ENCODE results near the gene MEP1A.

Gene MEP1A

GRCh38 chr6:46845126-46845525 is 51.9 kb downstream of the MEP1A start:
- Histone ChIP-seq H4K12ac (ENCODE audit: low read depth, low read length) (no peak overlapping the region), H2AFZ (ENCODE audit: insufficient read depth, low read length, poor library complexity) (no peak overlapping the region), H3K36me3 (ENCODE audit: control insufficient read depth in 1 of 2, insufficient read depth in 2 of 2, low read length in 2 of 2) (no peaks in the 10 kb centered on the region), H3K23ac (ENCODE audit: low read length) (no peak overlapping the region), H2BK12ac (ENCODE audit: low read length) (no peak overlapping the region), H4K91ac (ENCODE audit: low read depth, low read length) (no peak overlapping the region), H3K18ac (ENCODE audit: low read length) (no peak overlapping the region), H2AK5ac (ENCODE audit: low read length) (no peak overlapping the region), H2BK5ac (ENCODE audit: low read depth, low read length, poor library complexity) (no peak overlapping the region), H3K9me3 (ENCODE audit: insufficient read depth, low read depth, low read length) (no peaks in the 10 kb centered on the region), H3K9ac (ENCODE audit: low read length) (no peak overlapping the region), H2BK120ac (ENCODE audit: insufficient read depth, low read length, poor library complexity) (no peak overlapping the region), H3K79me1 (ENCODE audit: low read length) (no peaks in the 10 kb centered on the region), H3K14ac (ENCODE audit: low read length) (no peak overlapping the region), H3K4ac (ENCODE audit: low read depth, low read length) (no peak overlapping the region), H3K79me2 (ENCODE audit: control insufficient read depth, insufficient read depth, low read length, poor library complexity) (no peaks in the 10 kb centered on the region), H4K8ac (ENCODE audit: low read depth, low read length) (no peak overlapping the region), H3K27ac (ENCODE audit: low read depth, low read length) (no peak overlapping the region), H3K4me1 (ENCODE audit: control insufficient read depth in 1 of 2, insufficient read depth in 2 of 2, low read length in 2 of 2) (peaks cover 0 to 2% of the 10 kb centered on the region in 2 experiments), H3K4me2 (ENCODE audit: low read length) (no peak overlapping the region), H3K4me3 (ENCODE audit: low read depth, low read length) (no peak overlapping the region), H3K27me3 (ENCODE audit: insufficient read depth, low read length) (no peaks in the 10 kb centered on the region)
- DNase-seq, result no peak
- no CpG with 5 or more reads among the region's 5 CpGs for WGBS (ENCODE audit: extremely low coverage, insufficient coverage, insufficient read length)

- H3K36me3 ChIP-seq (ENCODE audit: control insufficient read depth in 1 of 2, insufficient read depth in 2 of 2, low read length in 2 of 2), result no peaks in the 10 kb centered on the region
- no peak overlapping the region for H4K91ac ChIP-seq (ENCODE audit: low read depth, low read length)
- H2BK120ac ChIP-seq (ENCODE audit: insufficient read depth, low read length, poor library complexity), result no peak overlapping the region
- H3K4me2 ChIP-seq (ENCODE audit: low read length), result peak overlapping the region; percentile 48
- H3K4me3 ChIP-seq (ENCODE audit: low read depth, low read length), result no peak overlapping the region
- no peak overlapping the region for H4K12ac ChIP-seq (ENCODE audit: low read depth, low read length)
- no peaks in the 10 kb centered on the region for H3K79me1 ChIP-seq (ENCODE audit: low read length)
- no peak overlapping the region for H2AK5ac ChIP-seq (ENCODE audit: low read length)
- no peaks in the 10 kb centered on the region for H3K27me3 ChIP-seq (ENCODE audit: insufficient read depth, low read length)
- no CpG with 5 or more reads among the region's 25 CpGs for WGBS (ENCODE audit: extremely low coverage, insufficient coverage, insufficient read length)
- peak; percentile 93 to 95 for DNase-seq
- H3K4ac ChIP-seq (ENCODE audit: low read depth, low read length), result no peak overlapping the region
- H2BK12ac ChIP-seq (ENCODE audit: low read length), result no peak overlapping the region
- no peak overlapping the region for H3K27ac ChIP-seq (ENCODE audit: low read depth, low read length)
- peak overlapping the region; percentile 39 for H3K9ac ChIP-seq (ENCODE audit: low read length)
- no peak overlapping the region for H3K23ac ChIP-seq (ENCODE audit: low read length)
- H3K18ac ChIP-seq (ENCODE audit: low read length), result no peak overlapping the region
- H3K14ac ChIP-seq (ENCODE audit: low read length), result no peak overlapping the region
- H2AFZ ChIP-seq (ENCODE audit: insufficient read depth, low read length, poor library complexity), result no peak overlapping the region
- H3K79me2 ChIP-seq (ENCODE audit: control insufficient read depth, insufficient read depth, low read length, poor library complexity), result no peaks in the 10 kb centered on the region
- H3K9me3 ChIP-seq (ENCODE audit: insufficient read depth, low read depth, low read length), result no peaks in the 10 kb centered on the region
- H3K4me1 ChIP-seq (ENCODE audit: control insufficient read depth in 1 of 2, insufficient read depth in 2 of 2, low read length in 2 of 2), result peaks cover 0 to 2% of the 10 kb centered on the region in 2 experiments
- H4K8ac ChIP-seq (ENCODE audit: low read depth, low read length), result no peak overlapping the region
- H2BK5ac ChIP-seq (ENCODE audit: low read depth, low read length, poor library complexity), result no peak overlapping the region
Observed at GRCh38 chr6:46848684-46849360, 55.6 kb downstream of the MEP1A start.

- Histone ChIP-seq H3K4me1 (ENCODE audit: control insufficient read depth in 1 of 2, insufficient read depth in 2 of 2, low read length in 2 of 2) (peaks cover 0 to 2% of the 10 kb centered on the region in 2 experiments), H3K18ac (ENCODE audit: low read length) (no peak overlapping the region), H3K4me3 (ENCODE audit: low read depth, low read length) (no peak overlapping the region), H3K23ac (ENCODE audit: low read length) (no peak overlapping the region), H2AFZ (ENCODE audit: insufficient read depth, low read length, poor library complexity) (no peak overlapping the region), H4K8ac (ENCODE audit: low read depth, low read length) (no peak overlapping the region), H4K12ac (ENCODE audit: low read depth, low read length) (no peak overlapping the region), H3K79me1 (ENCODE audit: low read length) (no peaks in the 10 kb centered on the region), H3K27me3 (ENCODE audit: insufficient read depth, low read length) (no peaks in the 10 kb centered on the region), H3K4me2 (ENCODE audit: low read length) (no peak overlapping the region), H2BK5ac (ENCODE audit: low read depth, low read length, poor library complexity) (no peak overlapping the region), H2BK120ac (ENCODE audit: insufficient read depth, low read length, poor library complexity) (no peak overlapping the region), H4K91ac (ENCODE audit: low read depth, low read length) (no peak overlapping the region), H3K79me2 (ENCODE audit: control insufficient read depth, insufficient read depth, low read length, poor library complexity) (no peaks in the 10 kb centered on the region), H2BK12ac (ENCODE audit: low read length) (no peak overlapping the region), H3K14ac (ENCODE audit: low read length) (no peak overlapping the region), H3K9ac (ENCODE audit: low read length) (peak overlapping the region; percentile 39), H3K36me3 (ENCODE audit: control insufficient read depth in 1 of 2, insufficient read depth in 2 of 2, low read length in 2 of 2) (no peaks in the 10 kb centered on the region), H2AK5ac (ENCODE audit: low read length) (no peak overlapping the region), H3K27ac (ENCODE audit: low read depth, low read length) (no peak overlapping the region), H3K9me3 (ENCODE audit: insufficient read depth, low read depth, low read length) (no peaks in the 10 kb centered on the region), H3K4ac (ENCODE audit: low read depth, low read length) (no peak overlapping the region)
- DNase-seq, result no peak
- no CpG with 5 or more reads among the region's 5 CpGs for WGBS (ENCODE audit: extremely low coverage, insufficient coverage, insufficient read length)
Observed at GRCh38 chr6:46849361-46849690, 56.1 kb downstream of the MEP1A start.

GRCh38 chr6:46850792-46851191 is 57.6 kb downstream of the MEP1A start:
- Histone ChIP-seq H3K9me3 (ENCODE audit: insufficient read depth, low read depth, low read length) (no peaks in the 10 kb centered on the region), H2AFZ (ENCODE audit: insufficient read depth, low read length, poor library complexity) (no peak overlapping the region), H2BK5ac (ENCODE audit: low read depth, low read length, poor library complexity) (no peak overlapping the region), H4K12ac (ENCODE audit: low read depth, low read length) (no peak overlapping the region), H3K4me2 (ENCODE audit: low read length) (no peak overlapping the region), H3K23ac (ENCODE audit: low read length) (no peak overlapping the region), H2BK120ac (ENCODE audit: insufficient read depth, low read length, poor library complexity) (no peak overlapping the region), H3K4me1 (ENCODE audit: control insufficient read depth in 1 of 2, insufficient read depth in 2 of 2, low read length in 2 of 2) (peaks cover 0 to 2% of the 10 kb centered on the region in 2 experiments), H4K8ac (ENCODE audit: low read depth, low read length) (no peak overlapping the region), H3K27ac (ENCODE audit: low read depth, low read length) (no peak overlapping the region), H4K91ac (ENCODE audit: low read depth, low read length) (no peak overlapping the region), H3K4me3 (ENCODE audit: low read depth, low read length) (no peak overlapping the region), H3K36me3 (ENCODE audit: control insufficient read depth in 1 of 2, insufficient read depth in 2 of 2, low read length in 2 of 2) (no peaks in the 10 kb centered on the region), H3K79me2 (ENCODE audit: control insufficient read depth, insufficient read depth, low read length, poor library complexity) (no peaks in the 10 kb centered on the region), H3K18ac (ENCODE audit: low read length) (no peak overlapping the region), H3K79me1 (ENCODE audit: low read length) (no peaks in the 10 kb centered on the region), H2BK12ac (ENCODE audit: low read length) (no peak overlapping the region), H3K4ac (ENCODE audit: low read depth, low read length) (no peak overlapping the region), H3K14ac (ENCODE audit: low read length) (no peak overlapping the region), H3K9ac (ENCODE audit: low read length) (no peak overlapping the region), H3K27me3 (ENCODE audit: insufficient read depth, low read length) (no peaks in the 10 kb centered on the region), H2AK5ac (ENCODE audit: low read length) (no peak overlapping the region)
- no peak for DNase-seq
- no CpG with 5 or more reads among the region's 2 CpGs for WGBS (ENCODE audit: extremely low coverage, insufficient coverage, insufficient read length)

Data from trophoblast cell (in vitro differentiated cells and primary cell).